ENCODE results near the gene SLF2.

Gene SLF2

DNA sequence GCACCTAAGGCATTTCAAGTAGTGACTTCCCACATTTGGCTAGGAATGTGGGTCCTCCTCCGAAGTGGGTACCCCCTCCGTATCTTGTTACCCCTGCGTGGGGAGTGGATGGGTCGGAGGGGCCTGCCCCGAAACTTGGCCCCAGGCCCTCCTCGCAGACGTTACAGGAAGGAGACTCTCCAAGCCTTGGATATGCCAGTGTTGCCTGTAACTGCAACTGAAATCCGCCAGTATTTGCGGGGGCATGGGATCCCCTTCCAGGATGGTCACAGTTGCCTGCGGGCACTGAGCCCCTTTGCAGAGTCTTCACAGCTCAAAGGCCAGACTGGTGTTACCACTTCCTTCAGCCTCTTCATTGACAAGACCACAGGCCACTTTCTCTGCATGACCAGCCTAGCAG is 75.4 kb downstream of the SLF2 start:
- no peak overlapping the region for H3K18ac ChIP-seq (ENCODE audit: low read length)
- no peaks in the 10 kb centered on the region for H3K9me3 ChIP-seq (ENCODE audit: insufficient read depth, low read depth, low read length)
- peaks cover 6% of the 10 kb centered on the region for H3K79me2 ChIP-seq (ENCODE audit: control insufficient read depth, insufficient read depth, low read length, poor library complexity)
- H3K27ac ChIP-seq (ENCODE audit: low read depth, low read length) = no peak overlapping the region
- H2BK120ac ChIP-seq (ENCODE audit: insufficient read depth, low read length, poor library complexity) = no peak overlapping the region
- WGBS (ENCODE audit: extremely low coverage, insufficient coverage, insufficient read length) = no CpG with 5 or more reads among the region's 10 CpGs
- peak overlapping the region; percentile 100 for H4K8ac ChIP-seq (ENCODE audit: low read depth, low read length)
- peak overlapping the region; percentile 82 for H3K4me2 ChIP-seq (ENCODE audit: low read length)
- no peak overlapping the region for H2BK12ac ChIP-seq (ENCODE audit: low read length)
- no peak overlapping the region for H2AK5ac ChIP-seq (ENCODE audit: low read length)
- no peak overlapping the region for H2BK5ac ChIP-seq (ENCODE audit: low read depth, low read length, poor library complexity)
- peak overlapping the region; percentile 44 for H3K9ac ChIP-seq (ENCODE audit: low read length)
- no peak for DNase-seq
- H3K27me3 ChIP-seq (ENCODE audit: insufficient read depth, low read length) = no peaks in the 10 kb centered on the region
- H3K14ac ChIP-seq (ENCODE audit: low read length) = no peak overlapping the region
- H3K79me1 ChIP-seq (ENCODE audit: low read length) = peaks cover 5% of the 10 kb centered on the region
- H4K91ac ChIP-seq (ENCODE audit: low read depth, low read length) = no peak overlapping the region
- peaks cover 31 to 43% of the 10 kb centered on the region in 2 experiments for H3K36me3 ChIP-seq (ENCODE audit: control insufficient read depth in 1 of 2, insufficient read depth in 2 of 2, low read length in 2 of 2)
- peaks cover 9 to 10% of the 10 kb centered on the region in 2 experiments for H3K4me1 ChIP-seq (ENCODE audit: control insufficient read depth in 1 of 2, insufficient read depth in 2 of 2, low read length in 2 of 2)
- H3K4ac ChIP-seq (ENCODE audit: low read depth, low read length) = peak overlapping the region; percentile 22
- no peak overlapping the region for H2AFZ ChIP-seq (ENCODE audit: insufficient read depth, low read length, poor library complexity)
- H4K12ac ChIP-seq (ENCODE audit: low read depth, low read length) = no peak overlapping the region
- H3K4me3 ChIP-seq (ENCODE audit: low read depth, low read length) = peak overlapping the region; percentile 99
- H3K23ac ChIP-seq (ENCODE audit: low read length) = no peak overlapping the region

DNA sequence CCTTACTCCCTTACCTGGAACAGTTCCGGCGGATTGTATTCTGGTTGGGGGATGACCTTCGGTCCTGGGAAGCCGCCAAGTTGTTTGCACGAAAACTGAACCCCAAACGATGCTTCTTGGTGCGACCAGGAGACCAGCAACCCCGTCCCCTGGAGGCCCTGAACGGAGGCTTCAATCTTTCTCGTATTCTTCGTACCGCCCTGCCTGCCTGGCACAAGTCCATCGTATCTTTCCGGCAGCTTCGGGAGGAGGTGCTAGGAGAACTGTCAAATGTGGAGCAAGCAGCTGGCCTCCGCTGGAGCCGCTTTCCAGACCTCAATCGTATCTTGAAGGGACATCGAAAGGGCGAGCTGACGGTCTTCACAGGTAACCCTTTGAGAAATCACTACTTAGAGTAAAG is 76.3 kb downstream of the SLF2 start:
- Histone ChIP-seq H4K8ac (ENCODE audit: low read depth, low read length) (no peak overlapping the region), H3K23ac (ENCODE audit: low read length) (no peak overlapping the region), H3K14ac (ENCODE audit: low read length) (no peak overlapping the region), H3K27ac (ENCODE audit: low read depth, low read length) (no peak overlapping the region), H2AK5ac (ENCODE audit: low read length) (no peak overlapping the region), H2BK120ac (ENCODE audit: insufficient read depth, low read length, poor library complexity) (no peak overlapping the region), H3K4me3 (ENCODE audit: low read depth, low read length) (no peak overlapping the region), H3K79me1 (ENCODE audit: low read length) (peaks cover 5% of the 10 kb centered on the region), H2BK5ac (ENCODE audit: low read depth, low read length, poor library complexity) (no peak overlapping the region), H4K12ac (ENCODE audit: low read depth, low read length) (no peak overlapping the region), H3K79me2 (ENCODE audit: control insufficient read depth, insufficient read depth, low read length, poor library complexity) (peaks cover 6% of the 10 kb centered on the region), H3K36me3 (ENCODE audit: control insufficient read depth in 1 of 2, insufficient read depth in 2 of 2, low read length in 2 of 2) (peaks cover 34 to 43% of the 10 kb centered on the region in 2 experiments), H3K9me3 (ENCODE audit: insufficient read depth, low read depth, low read length) (no peaks in the 10 kb centered on the region), H3K18ac (ENCODE audit: low read length) (no peak overlapping the region), H2AFZ (ENCODE audit: insufficient read depth, low read length, poor library complexity) (no peak overlapping the region), H3K9ac (ENCODE audit: low read length) (no peak overlapping the region), H3K27me3 (ENCODE audit: insufficient read depth, low read length) (no peaks in the 10 kb centered on the region), H3K4me2 (ENCODE audit: low read length) (no peak overlapping the region), H4K91ac (ENCODE audit: low read depth, low read length) (no peak overlapping the region), H2BK12ac (ENCODE audit: low read length) (no peak overlapping the region), H3K4me1 (ENCODE audit: control insufficient read depth in 1 of 2, insufficient read depth in 2 of 2, low read length in 2 of 2) (peaks cover 9 to 10% of the 10 kb centered on the region in 2 experiments), H3K4ac (ENCODE audit: low read depth, low read length) (no peak overlapping the region)
- WGBS (ENCODE audit: extremely low coverage, insufficient coverage, insufficient read length) = no CpG with 5 or more reads among the region's 21 CpGs
- no peak for DNase-seq

GRCh38 chr10:100993986-100994708 is 81.4 kb downstream of the SLF2 start:
- Histone ChIP-seq H4K8ac (ENCODE audit: low read depth, low read length) (no peak overlapping the region), H2AFZ (ENCODE audit: insufficient read depth, low read length, poor library complexity) (no peak overlapping the region), H3K4ac (ENCODE audit: low read depth, low read length) (no peak overlapping the region), H3K79me1 (ENCODE audit: low read length) (peaks cover 25% of the 10 kb centered on the region), H3K4me2 (ENCODE audit: low read length) (no peak overlapping the region), H3K18ac (ENCODE audit: low read length) (no peak overlapping the region), H3K79me2 (ENCODE audit: control insufficient read depth, insufficient read depth, low read length, poor library complexity) (peaks cover 16% of the 10 kb centered on the region), H4K91ac (ENCODE audit: low read depth, low read length) (no peak overlapping the region), H3K36me3 (ENCODE audit: control insufficient read depth in 1 of 2, insufficient read depth in 2 of 2, low read length in 2 of 2) (peaks cover 27 to 30% of the 10 kb centered on the region in 2 experiments), H3K23ac (ENCODE audit: low read length) (no peak overlapping the region), H3K9me3 (ENCODE audit: insufficient read depth, low read depth, low read length) (no peaks in the 10 kb centered on the region), H3K14ac (ENCODE audit: low read length) (no peak overlapping the region), H2BK5ac (ENCODE audit: low read depth, low read length, poor library complexity) (no peak overlapping the region), H3K4me1 (ENCODE audit: control insufficient read depth in 1 of 2, insufficient read depth in 2 of 2, low read length in 2 of 2) (peaks cover 13 to 15% of the 10 kb centered on the region in 2 experiments), H2BK120ac (ENCODE audit: insufficient read depth, low read length, poor library complexity) (no peak overlapping the region), H3K27ac (ENCODE audit: low read depth, low read length) (no peak overlapping the region), H3K27me3 (ENCODE audit: insufficient read depth, low read length) (no peaks in the 10 kb centered on the region), H4K12ac (ENCODE audit: low read depth, low read length) (no peak overlapping the region), H3K9ac (ENCODE audit: low read length) (no peak overlapping the region), H2AK5ac (ENCODE audit: low read length) (no peak overlapping the region), H2BK12ac (ENCODE audit: low read length) (no peak overlapping the region), H3K4me3 (ENCODE audit: low read depth, low read length) (no peak overlapping the region)
- peak in 1 of 2 donors; percentile 61 for DNase-seq
- WGBS (ENCODE audit: extremely low coverage, insufficient coverage, insufficient read length) = no CpG with 5 or more reads among the region's 10 CpGs

DNA sequence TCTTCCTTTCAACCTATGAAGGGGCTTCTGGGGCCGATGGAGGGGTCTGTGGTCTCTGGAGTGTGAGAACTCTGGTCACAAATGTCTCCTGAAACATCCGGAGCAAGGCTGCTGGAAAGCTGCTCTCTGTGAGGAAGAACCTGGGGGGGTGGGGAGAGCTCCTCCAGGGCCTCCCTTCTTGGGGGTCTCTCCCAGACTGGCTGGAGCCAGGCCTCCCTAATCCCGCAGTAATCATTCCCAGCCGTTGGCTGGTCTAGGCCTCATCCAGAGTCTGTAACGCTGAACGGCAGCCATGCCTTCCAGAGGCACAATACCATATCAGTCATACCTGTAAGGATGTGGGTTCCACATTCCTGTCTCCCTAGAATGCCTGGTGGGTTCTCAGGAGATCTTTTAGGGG is 82.4 kb downstream of the SLF2 start:
- Histone ChIP-seq H3K4me2 (ENCODE audit: low read length) (no peak overlapping the region), H4K91ac (ENCODE audit: low read depth, low read length) (no peak overlapping the region), H2BK5ac (ENCODE audit: low read depth, low read length, poor library complexity) (no peak overlapping the region), H2BK12ac (ENCODE audit: low read length) (no peak overlapping the region), H3K4me1 (ENCODE audit: control insufficient read depth in 1 of 2, insufficient read depth in 2 of 2, low read length in 2 of 2) (peaks cover 13 to 15% of the 10 kb centered on the region in 2 experiments), H4K8ac (ENCODE audit: low read depth, low read length) (no peak overlapping the region), H2BK120ac (ENCODE audit: insufficient read depth, low read length, poor library complexity) (no peak overlapping the region), H2AK5ac (ENCODE audit: low read length) (no peak overlapping the region), H3K9ac (ENCODE audit: low read length) (no peak overlapping the region), H3K9me3 (ENCODE audit: insufficient read depth, low read depth, low read length) (no peaks in the 10 kb centered on the region), H3K4ac (ENCODE audit: low read depth, low read length) (no peak overlapping the region), H3K23ac (ENCODE audit: low read length) (no peak overlapping the region), H3K4me3 (ENCODE audit: low read depth, low read length) (no peak overlapping the region), H2AFZ (ENCODE audit: insufficient read depth, low read length, poor library complexity) (no peak overlapping the region), H3K79me2 (ENCODE audit: control insufficient read depth, insufficient read depth, low read length, poor library complexity) (peaks cover 24% of the 10 kb centered on the region), H3K79me1 (ENCODE audit: low read length) (peaks cover 33% of the 10 kb centered on the region), H3K18ac (ENCODE audit: low read length) (no peak overlapping the region), H3K27me3 (ENCODE audit: insufficient read depth, low read length) (no peaks in the 10 kb centered on the region), H3K14ac (ENCODE audit: low read length) (no peak overlapping the region), H3K36me3 (ENCODE audit: control insufficient read depth in 1 of 2, insufficient read depth in 2 of 2, low read length in 2 of 2) (peaks cover 22% of the 10 kb centered on the region in 2 experiments), H3K27ac (ENCODE audit: low read depth, low read length) (no peak overlapping the region), H4K12ac (ENCODE audit: low read depth, low read length) (no peak overlapping the region)
- no peak for DNase-seq
- no CpG with 5 or more reads among the region's 6 CpGs for WGBS (ENCODE audit: extremely low coverage, insufficient coverage, insufficient read length)
